Body of pancreas (tissue), 4 donors: ENCODE measurements around the gene OPN5.

Experiments used
- POLR2A ChIP-seq, 3 donors: fragments of 450-650 bp; IDR thresholded peaks; one replicate each; pipeline ENCODE4 v1.6.1; 2016; ENCODE audit warnings: antibody characterized with exemption in 3 of 3, mild to moderate bottlenecking in 2 of 3
- TF ChIP-seq, protein P1 (sequence below), 7 experiments: fragments of 450-650 bp in 4 of 7; fragments of 200-600 bp in 3 of 7; sonication (generic) in 3 of 7; IDR thresholded peaks; one replicate each; pipeline ENCODE4 v1.5.1; 2016 to 2019; ENCODE audit warnings: antibody characterized with exemption in 7 of 7

DNA sequence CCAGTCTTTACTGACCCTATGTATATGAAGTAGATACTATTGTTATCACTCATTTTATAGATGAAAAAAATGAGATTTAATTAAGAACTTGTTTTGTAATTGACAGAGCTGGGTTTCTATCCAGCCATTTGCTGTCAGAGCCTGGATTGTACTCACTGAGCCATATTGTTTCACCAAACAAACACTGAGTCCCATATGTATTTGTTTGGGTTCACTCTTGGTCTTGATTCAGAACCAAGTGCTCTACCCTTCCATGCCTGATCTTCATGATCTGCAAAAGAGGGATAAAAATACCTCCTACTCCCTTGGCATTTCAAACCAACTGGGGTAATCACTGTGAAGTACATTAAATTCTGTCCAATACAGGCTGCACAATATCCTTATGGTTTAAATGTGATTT is 52.4 kb downstream of the OPN5 start:
- TF ChIP-seq, protein P1, sequence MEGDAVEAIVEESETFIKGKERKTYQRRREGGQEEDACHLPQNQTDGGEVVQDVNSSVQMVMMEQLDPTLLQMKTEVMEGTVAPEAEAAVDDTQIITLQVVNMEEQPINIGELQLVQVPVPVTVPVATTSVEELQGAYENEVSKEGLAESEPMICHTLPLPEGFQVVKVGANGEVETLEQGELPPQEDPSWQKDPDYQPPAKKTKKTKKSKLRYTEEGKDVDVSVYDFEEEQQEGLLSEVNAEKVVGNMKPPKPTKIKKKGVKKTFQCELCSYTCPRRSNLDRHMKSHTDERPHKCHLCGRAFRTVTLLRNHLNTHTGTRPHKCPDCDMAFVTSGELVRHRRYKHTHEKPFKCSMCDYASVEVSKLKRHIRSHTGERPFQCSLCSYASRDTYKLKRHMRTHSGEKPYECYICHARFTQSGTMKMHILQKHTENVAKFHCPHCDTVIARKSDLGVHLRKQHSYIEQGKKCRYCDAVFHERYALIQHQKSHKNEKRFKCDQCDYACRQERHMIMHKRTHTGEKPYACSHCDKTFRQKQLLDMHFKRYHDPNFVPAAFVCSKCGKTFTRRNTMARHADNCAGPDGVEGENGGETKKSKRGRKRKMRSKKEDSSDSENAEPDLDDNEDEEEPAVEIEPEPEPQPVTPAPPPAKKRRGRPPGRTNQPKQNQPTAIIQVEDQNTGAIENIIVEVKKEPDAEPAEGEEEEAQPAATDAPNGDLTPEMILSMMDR (IDR thresholded peaks at IDR 0.05), result no peak
- no peak for TF ChIP-seq POLR2A (IDR thresholded peaks at IDR 0.05)
